ENCODE results near the gene COL1A2. TPM values are rescaled to one million over a fixed set of nuclear protein-coding genes. Genes with fewer than 3 reads are reported as not detected.

COL1A2 gene
- total RNA-seq, 1 donor from 2014 or later, result 321 TPM

- no peak overlapping the region for H3K27ac ChIP-seq
- DNase-seq (no peak), ATAC-seq (no peak)
- intact Hi-C loops (cut with DNase I), result no loop called here
- TF ChIP-seq CTCF (IDR thresholded peaks at IDR 0.05), result no peak
- H3K36me3 ChIP-seq, result no peaks in the 10 kb centered on the region
- no peak overlapping the region for H3K4me3 ChIP-seq
- H3K9me3 ChIP-seq, result no peaks in the 10 kb centered on the region
- peaks cover 4% of the 10 kb centered on the region for H3K4me1 ChIP-seq
- no peaks in the 10 kb centered on the region for H3K27me3 ChIP-seq
Observed at GRCh38 chr7:94439893-94440381, 45.2 kb downstream of the COL1A2 start.

- H3K4me3 ChIP-seq, result no peak overlapping the region
- H3K27ac ChIP-seq, result no peak overlapping the region
- no peak for TF ChIP-seq CTCF (IDR thresholded peaks at IDR 0.05)
- no peaks in the 10 kb centered on the region for H3K36me3 ChIP-seq
- no peaks in the 10 kb centered on the region for H3K27me3 ChIP-seq
- H3K4me1 ChIP-seq, result peaks cover 4% of the 10 kb centered on the region
- no peaks in the 10 kb centered on the region for H3K9me3 ChIP-seq
- intact Hi-C loops (cut with DNase I), result no loop called here
- DNase-seq, result no peak
- ATAC-seq, result peak; percentile 88
Observed at GRCh38 chr7:94440451-94441039, 45.9 kb downstream of the COL1A2 start.

- no peak for TF ChIP-seq CTCF (IDR thresholded peaks at IDR 0.05)
- Histone ChIP-seq H3K4me3 (no peak overlapping the region), H3K27me3 (no peaks in the 10 kb centered on the region), H3K4me1 (peaks cover 4% of the 10 kb centered on the region), H3K36me3 (no peaks in the 10 kb centered on the region), H3K9me3 (no peaks in the 10 kb centered on the region), H3K27ac (no peak overlapping the region)
- no peak for ATAC-seq
- no peak for DNase-seq
- intact Hi-C loops (cut with DNase I), result no loop called here
Observed at GRCh38 chr7:94441138-94441537, 46.4 kb downstream of the COL1A2 start.

- H3K4me3 ChIP-seq, result no peak overlapping the region
- no peak for ATAC-seq
- no peak for TF ChIP-seq CTCF (IDR thresholded peaks at IDR 0.05)
Observed at GRCh38 chr7:94442639-94443038, 47.9 kb downstream of the COL1A2 start.

GRCh38 chr7:94444813-94445212, 50.1 kb downstream of the COL1A2 start:
- no peak for TF ChIP-seq CTCF (IDR thresholded peaks at IDR 0.05)
- Histone ChIP-seq H3K9me3 (no peaks in the 10 kb centered on the region), H3K27me3 (no peaks in the 10 kb centered on the region), H3K4me1 (peaks cover 3% of the 10 kb centered on the region), H3K36me3 (no peaks in the 10 kb centered on the region), H3K27ac (no peak overlapping the region), H3K4me3 (no peak overlapping the region)
- DNase-seq, result no peak
- intact Hi-C loops (cut with DNase I), result no loop called here
- no peak for ATAC-seq

More at GRCh38 chr7:94442639-94443038, 47.9 kb downstream of the COL1A2 start:
- no peak for DNase-seq
- H3K4me1 ChIP-seq, result peaks cover 4% of the 10 kb centered on the region
- intact Hi-C loops (cut with DNase I), result no loop called here
- H3K9me3 ChIP-seq, result no peaks in the 10 kb centered on the region
- no peak overlapping the region for H3K27ac ChIP-seq
- H3K27me3 ChIP-seq, result no peaks in the 10 kb centered on the region
- no peaks in the 10 kb centered on the region for H3K36me3 ChIP-seq
